ENCODE results near the gene PLEK. TPM values are rescaled to one million over a fixed set of nuclear protein-coding genes. Genes with fewer than 3 reads are reported as not detected.

The PLEK gene
- total RNA-seq, 1 experiment from 2014 or later = not detected

DNA sequence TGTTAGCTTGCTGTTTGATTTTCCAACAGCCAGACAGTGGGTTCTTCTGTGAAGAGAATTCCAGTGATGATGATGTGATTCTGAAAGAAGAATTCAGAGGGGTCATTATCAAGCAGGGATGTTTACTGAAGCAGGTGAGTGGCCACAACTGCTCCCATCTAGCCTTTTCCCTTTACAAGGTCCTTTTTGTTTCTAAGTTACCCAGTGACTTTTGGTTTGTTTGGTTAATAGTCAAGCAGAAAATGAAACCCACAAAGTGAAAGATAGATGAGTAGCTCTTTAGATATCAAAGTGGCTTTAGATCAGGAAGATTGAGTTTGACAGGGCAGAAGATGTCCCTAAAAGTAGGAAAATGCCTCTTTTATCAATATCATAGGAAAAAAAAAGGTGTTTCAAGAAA is 23.3 kb downstream of the PLEK start:
- Histone ChIP-seq H3K36me3 (ENCODE audit: low read depth, low read length) (no peaks in the 10 kb centered on the region), H3K4me1 (ENCODE audit: insufficient read depth, low read length) (no peaks in the 10 kb centered on the region), H3K9me2 (replicated peaks; ENCODE audit: low read length) (no peaks in the 10 kb centered on the region), H3K4me3 (ENCODE audit: low read length) (no peak overlapping the region), H3K9me3 (ENCODE audit: low read length) (no peaks in the 10 kb centered on the region), H4K20me1 (ENCODE audit: low read length) (no peaks in the 10 kb centered on the region), H3K27ac (ENCODE audit: low read length) (no peak overlapping the region), H3K27me3 (ENCODE audit: low read length) (peaks cover 53% of the 10 kb centered on the region), H3K9ac (ENCODE audit: low read length) (no peak overlapping the region), H2AFZ (ENCODE audit: low read length) (no peak overlapping the region), H3K4me2 (ENCODE audit: low read length) (no peak overlapping the region), H3K79me2 (ENCODE audit: low read length) (no peaks in the 10 kb centered on the region), H3F3A (ENCODE audit: low read length, unreplicated experiment) (no peaks in the 10 kb centered on the region)
- intact Hi-C loops (cut with micrococcal nuclease) = no loop called here
- TF ChIP-seq EZH2phosphoT487 (IDR thresholded peaks at IDR 0.05; ENCODE audit: borderline replicate concordance, low read length) = no peak
- TF ChIP-seq, protein P1, sequence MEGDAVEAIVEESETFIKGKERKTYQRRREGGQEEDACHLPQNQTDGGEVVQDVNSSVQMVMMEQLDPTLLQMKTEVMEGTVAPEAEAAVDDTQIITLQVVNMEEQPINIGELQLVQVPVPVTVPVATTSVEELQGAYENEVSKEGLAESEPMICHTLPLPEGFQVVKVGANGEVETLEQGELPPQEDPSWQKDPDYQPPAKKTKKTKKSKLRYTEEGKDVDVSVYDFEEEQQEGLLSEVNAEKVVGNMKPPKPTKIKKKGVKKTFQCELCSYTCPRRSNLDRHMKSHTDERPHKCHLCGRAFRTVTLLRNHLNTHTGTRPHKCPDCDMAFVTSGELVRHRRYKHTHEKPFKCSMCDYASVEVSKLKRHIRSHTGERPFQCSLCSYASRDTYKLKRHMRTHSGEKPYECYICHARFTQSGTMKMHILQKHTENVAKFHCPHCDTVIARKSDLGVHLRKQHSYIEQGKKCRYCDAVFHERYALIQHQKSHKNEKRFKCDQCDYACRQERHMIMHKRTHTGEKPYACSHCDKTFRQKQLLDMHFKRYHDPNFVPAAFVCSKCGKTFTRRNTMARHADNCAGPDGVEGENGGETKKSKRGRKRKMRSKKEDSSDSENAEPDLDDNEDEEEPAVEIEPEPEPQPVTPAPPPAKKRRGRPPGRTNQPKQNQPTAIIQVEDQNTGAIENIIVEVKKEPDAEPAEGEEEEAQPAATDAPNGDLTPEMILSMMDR (conservative IDR thresholded peaks at IDR 0.05; ENCODE audit: low read depth, low read length) = no peak
- TF ChIP-seq EZH2 (IDR thresholded peaks at IDR 0.05; ENCODE audit: low read length, unreplicated experiment) = no peak
- POLR2A ChIA-PET (ENCODE audit: unreplicated experiment) = interaction anchor here (0.6 kb wide), 1 partner anchor 841 kb away, joined by 3 read pairs; no protein-coding TSS in a partner anchor
- DNase-seq = no peak
- CTCF ChIA-PET = no interaction called here
- no TSS peak for BruUV-seq (replicated peaks)
- no peak for ATAC-seq

DNA sequence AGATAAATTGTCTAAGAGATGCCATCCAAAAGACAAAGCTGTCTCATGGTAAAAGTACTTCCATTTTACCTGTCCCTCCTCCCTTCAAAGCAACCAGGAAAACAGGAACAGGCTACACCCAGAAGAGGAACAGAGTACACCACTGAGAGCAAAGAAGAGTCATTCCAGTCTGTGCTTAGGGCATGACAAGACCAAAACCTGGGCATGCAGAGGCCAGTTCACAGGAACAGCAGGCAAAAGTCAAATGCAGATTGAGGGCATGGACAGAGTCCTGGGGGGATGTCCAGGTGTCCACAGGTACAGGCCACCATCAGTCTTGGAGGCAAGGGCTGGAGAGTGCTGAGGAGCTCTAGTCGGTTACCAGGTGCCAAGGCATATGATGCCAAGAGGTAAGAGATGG is 23.7 kb downstream of the PLEK start:
- H3K9ac ChIP-seq (ENCODE audit: low read length) = no peak overlapping the region
- TF ChIP-seq EZH2phosphoT487 (IDR thresholded peaks at IDR 0.05; ENCODE audit: borderline replicate concordance, low read length) = no peak
- POLR2A ChIA-PET (ENCODE audit: unreplicated experiment) = no interaction called here
- no peak overlapping the region for H2AFZ ChIP-seq (ENCODE audit: low read length)
- no peaks in the 10 kb centered on the region for H3K36me3 ChIP-seq (ENCODE audit: low read depth, low read length)
- H3K79me2 ChIP-seq (ENCODE audit: low read length) = no peaks in the 10 kb centered on the region
- no peak overlapping the region for H3K4me3 ChIP-seq (ENCODE audit: low read length)
- H3K27me3 ChIP-seq (ENCODE audit: low read length) = peaks cover 57% of the 10 kb centered on the region
- no peaks in the 10 kb centered on the region for H3K9me2 ChIP-seq (replicated peaks; ENCODE audit: low read length)
- H4K20me1 ChIP-seq (ENCODE audit: low read length) = no peaks in the 10 kb centered on the region
- BruUV-seq (replicated peaks) = no TSS peak
- H3K4me2 ChIP-seq (ENCODE audit: low read length) = no peak overlapping the region
- no peak overlapping the region for H3K27ac ChIP-seq (ENCODE audit: low read length)
- intact Hi-C loops (cut with micrococcal nuclease) = no loop called here
- no peaks in the 10 kb centered on the region for H3K9me3 ChIP-seq (ENCODE audit: low read length)
- CTCF ChIA-PET = no interaction called here
- ATAC-seq (no peak), DNase-seq (no peak)
- H3F3A ChIP-seq (ENCODE audit: low read length, unreplicated experiment) = no peaks in the 10 kb centered on the region
- H3K4me1 ChIP-seq (ENCODE audit: insufficient read depth, low read length) = no peaks in the 10 kb centered on the region

DNA sequence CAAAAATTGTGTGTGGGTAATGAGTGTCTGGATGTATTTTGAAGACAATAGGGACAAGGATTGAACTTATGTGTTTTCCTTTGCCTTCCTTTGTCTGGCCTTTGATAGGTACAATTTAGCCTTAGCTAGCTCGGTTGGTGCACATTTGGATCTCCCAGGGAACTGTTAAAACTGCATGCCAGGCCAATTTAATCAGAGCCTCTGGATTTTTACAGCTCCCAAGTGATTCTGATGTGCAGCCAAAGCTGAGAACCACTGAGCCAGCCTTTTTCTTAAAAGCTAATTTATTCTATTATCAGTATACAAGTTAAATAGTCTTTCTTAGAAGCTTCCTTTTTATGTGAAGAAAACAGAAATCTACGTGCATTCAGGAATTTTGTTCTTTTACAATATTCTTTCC is 25.0 kb downstream of the PLEK start:
- no peaks in the 10 kb centered on the region for H3K9me2 ChIP-seq (replicated peaks; ENCODE audit: low read length)
- no peaks in the 10 kb centered on the region for H3K36me3 ChIP-seq (ENCODE audit: low read depth, low read length)
- H3K79me2 ChIP-seq (ENCODE audit: low read length) = no peaks in the 10 kb centered on the region
- no peaks in the 10 kb centered on the region for H3F3A ChIP-seq (ENCODE audit: low read length, unreplicated experiment)
- no peak overlapping the region for H2AFZ ChIP-seq (ENCODE audit: low read length)
- no peaks in the 10 kb centered on the region for H3K4me1 ChIP-seq (ENCODE audit: insufficient read depth, low read length)
- no TSS peak for BruUV-seq (replicated peaks)
- no peaks in the 10 kb centered on the region for H3K9me3 ChIP-seq (ENCODE audit: low read length)
- no peaks in the 10 kb centered on the region for H4K20me1 ChIP-seq (ENCODE audit: low read length)
- ATAC-seq = no peak
- H3K27ac ChIP-seq (ENCODE audit: low read length) = no peak overlapping the region
- ChIA-PET POLR2A (ENCODE audit: unreplicated experiment) (no interaction called here), CTCF (no interaction called here)
- no peak overlapping the region for H3K4me2 ChIP-seq (ENCODE audit: low read length)
- H3K9ac ChIP-seq (ENCODE audit: low read length) = no peak overlapping the region
- no peak for DNase-seq
- intact Hi-C loops (cut with micrococcal nuclease) = no loop called here
- TF ChIP-seq, protein P1 (conservative IDR thresholded peaks at IDR 0.05; ENCODE audit: low read depth, low read length) = no peak
- TF ChIP-seq EZH2phosphoT487 (IDR thresholded peaks at IDR 0.05; ENCODE audit: borderline replicate concordance, low read length) (no peak), EZH2 (IDR thresholded peaks at IDR 0.05; ENCODE audit: low read length, unreplicated experiment) (no peak)
- no peak overlapping the region for H3K4me3 ChIP-seq (ENCODE audit: low read length)
- peaks cover 61% of the 10 kb centered on the region for H3K27me3 ChIP-seq (ENCODE audit: low read length)

Measured in PC-3 (cell line).